HG03342 (cell line): ENCODE results near the gene NDUFB2.
A peak's percentile ranks its signal among the peaks of the same experiment; 100 is the strongest.
"Not testable (repeated sequence)": the region's sequence is repeated elsewhere in the genome, so short reads cannot be mapped to it uniquely, and the experiment has no call there.

Experiments
- ATAC-seq: cut with Tn5 transposase; IDR thresholded peaks from one replicate; pipeline ENCODE4 v1.9.1; 2021; ENCODE audit warnings: mild to moderate bottlenecking, moderate library complexity; ENCODE audit not compliant: unreplicated experiment

Gene NDUFB2

DNA sequence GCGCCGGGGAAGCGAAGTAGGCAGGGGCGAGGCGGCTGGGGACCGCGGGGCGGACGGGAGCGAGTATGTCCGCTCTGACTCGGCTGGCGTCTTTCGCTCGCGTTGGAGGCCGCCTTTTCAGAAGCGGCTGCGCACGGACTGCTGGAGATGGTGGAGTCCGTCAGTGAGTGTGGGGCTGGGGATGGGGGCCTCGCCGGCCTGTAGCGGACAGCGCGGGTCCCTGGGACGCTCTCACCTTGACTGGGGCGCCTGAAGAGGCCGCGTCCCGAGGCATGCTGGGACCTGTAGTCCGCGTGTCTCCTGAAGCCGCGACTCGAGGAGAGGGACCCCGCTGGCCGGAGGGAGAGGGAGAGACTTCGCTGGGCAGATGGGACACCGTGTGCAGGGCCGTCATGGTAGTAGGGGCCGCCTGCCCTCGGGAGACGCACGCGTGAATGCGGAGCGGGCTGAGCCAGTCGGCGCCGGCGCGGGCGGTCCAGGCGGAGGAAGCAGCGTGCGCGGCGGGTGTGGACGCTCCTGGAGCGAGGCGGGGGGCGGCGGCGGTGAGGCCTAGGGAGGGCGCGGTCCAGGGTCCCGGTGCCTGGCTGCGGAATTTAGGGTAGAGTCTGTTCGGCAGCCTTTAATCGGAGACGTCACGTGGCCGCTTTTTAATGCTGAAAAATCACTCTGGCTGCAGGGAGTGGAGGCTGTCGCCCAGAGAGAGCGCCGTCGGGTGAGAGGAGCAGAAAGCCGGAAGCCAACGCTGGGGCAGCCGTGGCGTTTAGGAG lies at the start of gene NDUFB2:
NDUFB2 (plus strand) TSS at position 29 of the 767 bp plus-strand sequence; CDS start at position 66, 37 bp downstream.
- peak; percentile 94 for ATAC-seq

DNA sequence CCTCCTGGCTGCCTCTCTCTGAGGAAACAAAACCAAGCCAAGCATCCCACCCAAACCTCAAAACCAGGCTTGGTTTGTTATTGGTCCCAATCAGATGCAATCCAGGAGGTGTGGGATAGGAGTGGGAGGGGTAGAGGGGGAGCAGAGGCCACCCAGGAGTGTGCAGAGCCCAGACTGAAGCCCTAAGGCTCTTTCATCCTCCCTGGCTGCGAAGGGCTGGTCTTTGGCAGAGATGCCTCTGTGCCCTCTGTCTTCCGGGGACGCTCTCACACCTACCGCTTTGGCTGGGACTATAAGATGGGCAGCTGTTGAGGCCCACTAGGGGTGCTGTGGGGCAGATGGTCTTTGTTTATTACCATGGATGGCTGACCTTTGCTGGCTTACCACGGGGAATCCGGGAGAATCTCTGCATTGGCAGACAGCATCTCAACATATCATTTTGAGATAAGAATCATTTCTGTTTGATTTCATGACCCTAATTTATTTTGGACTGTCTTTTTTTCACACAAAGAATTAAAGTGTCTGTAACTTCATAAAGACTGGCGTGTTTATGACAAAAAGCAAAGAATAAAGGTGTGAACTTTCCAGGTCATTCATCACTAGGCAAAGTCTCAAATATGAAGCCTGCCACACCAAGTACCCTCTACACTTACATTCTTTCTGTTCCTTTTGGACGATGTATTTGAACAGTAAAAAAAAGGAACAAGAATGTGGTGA lies 49.4 kb upstream of the NDUFB2 start:
- ATAC-seq = peak; percentile 79

DNA sequence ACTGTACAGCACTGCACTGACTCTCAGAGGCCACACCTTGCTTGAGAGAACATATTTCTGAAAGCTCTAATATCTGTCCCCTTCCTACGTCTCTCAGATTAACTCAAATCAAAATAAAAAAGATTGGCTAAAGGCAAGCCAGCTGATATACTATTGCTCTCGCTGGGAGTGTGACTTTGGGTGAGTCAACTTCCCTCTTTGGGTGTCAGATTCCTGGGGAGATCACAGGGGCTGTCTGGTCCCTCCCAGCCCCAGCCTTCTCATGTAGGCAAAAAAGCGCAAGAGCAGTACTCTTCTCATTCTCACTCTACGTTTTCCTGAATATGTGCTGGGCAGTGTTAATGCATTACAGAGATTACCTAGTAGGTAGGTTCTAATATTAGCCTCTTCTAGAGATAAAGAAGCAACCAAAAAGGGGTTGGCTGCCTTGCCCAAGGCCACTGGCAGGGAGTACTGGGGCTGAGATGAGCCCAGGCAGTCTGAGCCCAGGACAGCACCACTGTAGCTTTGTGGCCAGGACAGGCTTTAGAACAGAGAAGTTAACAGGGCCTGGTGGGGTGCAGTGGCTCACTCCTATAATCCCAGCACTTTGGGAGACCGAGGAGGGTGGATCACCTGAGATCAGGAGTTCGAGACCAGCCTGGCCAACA lies 46.8 kb upstream of the NDUFB2 start:
- ATAC-seq = no peak

DNA sequence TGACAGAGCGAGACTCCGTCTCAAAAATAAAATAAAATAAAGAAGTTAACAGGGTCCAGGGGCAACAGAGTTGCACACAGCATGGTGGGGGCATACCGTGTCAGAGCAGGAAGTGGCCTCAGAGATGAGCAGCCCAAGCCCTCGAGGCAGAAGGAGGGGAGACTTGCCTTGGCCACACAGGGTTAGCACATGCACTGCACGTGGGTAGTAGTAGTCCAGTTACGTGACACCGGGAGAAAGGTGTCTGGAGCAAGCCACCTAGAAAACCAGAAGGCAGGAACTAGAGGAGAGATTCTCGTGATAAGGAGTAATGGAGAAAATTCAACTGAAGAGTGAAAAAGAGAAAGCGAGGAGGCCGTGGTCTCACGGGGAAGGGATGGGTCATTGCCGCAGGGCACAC lies 46.1 kb upstream of the NDUFB2 start:
- ATAC-seq = no peak

DNA sequence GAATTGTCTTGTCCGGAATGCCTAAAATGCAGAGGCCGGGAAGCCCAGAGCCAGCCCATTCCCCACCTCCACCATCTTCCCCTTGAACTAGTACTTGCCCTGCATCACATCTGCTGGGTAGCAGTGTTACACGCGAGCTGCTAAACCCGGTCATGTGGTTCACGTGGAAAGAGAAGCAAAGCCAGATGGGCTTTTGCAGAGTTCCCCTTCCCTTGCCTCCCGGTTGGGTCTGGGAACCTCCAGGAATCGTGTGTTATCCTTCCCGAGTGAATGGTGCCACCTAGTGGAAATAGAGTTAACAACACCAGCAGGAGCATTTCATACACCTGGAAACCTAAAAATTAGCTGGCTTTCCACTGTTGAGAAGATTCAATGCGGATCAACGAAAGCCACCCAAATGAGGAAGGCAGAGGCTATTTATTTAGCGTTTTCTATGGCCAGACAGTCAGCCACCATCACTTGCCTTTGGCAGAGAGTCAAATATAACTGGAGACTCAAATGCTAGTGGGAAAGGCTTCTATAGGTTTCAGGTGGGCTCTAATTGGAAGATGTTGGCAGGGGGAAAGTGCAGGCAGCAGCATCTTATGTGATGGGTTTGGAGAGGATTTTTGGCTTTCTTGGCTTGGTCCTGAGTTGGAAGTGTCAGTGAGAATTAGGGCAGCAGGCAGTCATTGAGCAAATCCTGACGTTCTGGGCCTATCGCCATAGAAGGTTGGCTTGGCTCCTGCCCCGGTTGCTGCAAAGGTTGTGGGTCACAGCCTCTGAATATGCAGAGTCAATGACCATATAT lies 43.0 kb upstream of the NDUFB2 start:
- no peak for ATAC-seq

DNA sequence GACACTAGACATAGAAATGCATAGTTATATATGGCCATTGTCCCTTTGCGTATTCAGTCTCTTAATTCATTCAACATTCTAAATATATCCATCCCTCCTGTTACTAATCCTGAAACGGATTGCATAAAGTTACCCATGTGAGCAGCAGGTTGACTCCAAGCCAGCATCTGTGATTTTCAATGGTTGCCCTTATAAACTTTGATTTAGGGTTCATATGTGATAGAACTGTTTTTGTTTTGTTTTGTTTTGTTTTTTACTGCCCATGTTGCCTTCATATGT lies 42.5 kb upstream of the NDUFB2 start:
- ATAC-seq = no peak

DNA sequence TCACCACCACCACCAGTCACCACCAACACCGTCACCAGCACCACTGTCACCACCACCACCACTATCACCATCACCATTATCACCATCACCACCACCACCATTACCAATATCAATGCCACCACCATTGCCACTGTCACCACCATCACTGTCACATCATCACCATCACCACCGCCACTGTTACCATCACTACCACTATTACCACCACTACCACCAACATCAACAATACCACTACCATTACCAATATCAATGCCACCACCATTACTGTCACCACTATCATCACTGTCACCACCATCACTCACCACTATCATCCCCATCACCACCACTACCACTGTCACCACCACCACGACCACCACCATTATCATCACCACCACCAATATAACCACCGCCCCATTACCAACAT lies 41.8 kb upstream of the NDUFB2 start:
- no peak for ATAC-seq

DNA sequence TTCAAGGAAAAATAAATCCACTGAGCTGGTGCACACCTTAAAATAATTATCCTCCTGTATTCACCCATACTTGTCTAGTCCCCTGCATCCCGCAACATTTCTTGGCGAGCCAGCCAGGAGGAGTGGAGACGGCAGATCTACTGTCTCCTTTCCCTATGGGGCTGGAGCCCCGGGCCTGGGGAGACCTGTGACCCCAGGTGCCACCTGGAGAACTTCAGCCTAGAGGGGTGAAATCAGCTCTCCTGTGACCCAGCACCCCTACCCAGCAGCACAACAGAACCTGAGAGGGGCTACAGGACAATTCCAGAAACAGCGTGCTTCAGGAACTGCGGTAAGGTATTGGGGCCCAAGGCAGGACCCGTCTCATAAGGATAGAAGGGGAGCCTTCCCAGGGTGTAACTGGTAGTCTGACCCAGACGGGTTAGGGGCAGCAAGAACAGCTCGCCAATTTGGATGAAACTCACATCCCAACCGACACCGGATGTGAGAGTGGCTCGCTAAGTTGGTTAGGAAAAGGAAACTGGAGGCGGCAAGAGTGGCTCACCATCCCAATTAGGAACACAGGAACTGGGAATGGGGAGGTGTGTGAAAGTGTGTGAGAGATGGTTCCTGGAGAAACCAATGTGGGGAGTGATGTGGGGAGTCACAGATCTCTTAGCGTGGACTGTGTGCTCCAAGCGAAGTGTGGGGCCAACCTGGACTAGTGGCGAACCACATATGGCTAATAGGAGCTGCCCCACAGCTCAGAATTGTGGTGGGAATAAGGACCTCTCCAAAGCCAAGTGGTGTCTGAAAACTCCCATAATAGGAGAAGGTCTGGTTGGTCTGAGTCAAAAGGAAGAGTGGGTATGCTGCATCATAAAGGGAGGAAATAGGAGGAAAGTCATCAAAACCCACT lies 40.7 kb upstream of the NDUFB2 start:
- no peak for ATAC-seq

DNA sequence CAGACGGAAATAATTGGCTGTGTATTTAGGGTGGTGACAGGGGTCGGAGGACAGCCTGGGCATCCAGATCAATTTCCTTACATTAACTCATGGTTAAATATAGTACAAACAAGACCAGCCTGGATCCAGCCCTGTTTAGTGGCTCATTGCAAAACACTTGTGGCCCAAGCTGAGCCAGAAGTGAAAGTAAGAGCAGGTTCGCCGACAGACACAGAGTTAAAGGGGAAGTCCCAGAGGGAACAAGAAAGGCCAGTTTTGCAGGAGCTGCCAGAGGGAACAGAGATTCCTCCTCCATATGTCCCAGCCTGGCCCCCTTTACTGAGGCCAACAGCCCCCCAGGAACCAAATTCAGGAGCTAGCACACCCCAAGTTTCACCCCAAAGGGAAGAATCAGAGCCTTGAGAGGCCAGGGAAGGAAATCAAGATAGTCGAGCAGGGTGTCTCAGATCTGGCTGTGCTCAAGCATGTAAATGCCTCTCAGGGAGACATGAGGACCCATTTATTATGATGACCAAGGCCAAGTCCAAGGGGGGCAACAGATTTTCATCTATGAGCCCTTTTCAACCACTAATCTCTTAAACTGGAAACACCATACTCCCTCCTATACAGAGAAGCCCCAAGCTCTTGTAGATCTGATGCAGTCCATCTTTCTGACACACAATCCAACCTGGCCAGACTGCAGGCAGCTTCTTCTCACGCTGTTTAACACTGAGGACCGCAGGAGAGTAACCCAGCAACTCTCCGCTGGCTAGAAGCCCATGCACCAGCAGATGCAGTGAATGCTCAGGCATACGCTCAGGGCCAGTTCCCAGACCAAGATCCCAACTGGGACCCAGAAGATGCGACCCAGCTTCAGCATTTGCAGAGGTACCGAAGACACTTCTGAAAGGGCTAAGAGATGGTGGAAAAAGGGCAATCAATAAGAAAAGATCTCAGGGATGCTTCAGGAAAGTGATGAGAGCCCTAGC lies 39.7 kb upstream of the NDUFB2 start:
- ATAC-seq = peak; percentile 92

DNA sequence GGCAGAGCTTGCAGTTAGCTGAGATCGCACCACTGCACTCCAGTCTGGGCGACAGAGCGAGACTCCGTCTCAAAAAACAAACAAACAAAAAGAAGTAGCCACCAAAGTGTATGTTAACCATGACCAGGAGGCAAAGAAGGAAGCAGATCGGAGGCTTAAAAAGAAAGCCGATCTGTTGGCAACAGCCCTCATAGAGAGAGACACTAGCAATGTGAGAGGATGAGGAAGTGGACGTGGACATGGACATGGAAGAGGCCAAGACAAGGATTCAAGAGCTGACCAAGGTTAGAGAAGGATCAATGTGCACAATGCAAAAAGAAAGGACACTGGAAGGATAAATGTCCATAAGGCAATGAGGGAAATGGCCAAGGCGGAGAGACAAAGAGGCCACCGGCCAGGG lies 38.6 kb upstream of the NDUFB2 start:
- no peak for ATAC-seq

DNA sequence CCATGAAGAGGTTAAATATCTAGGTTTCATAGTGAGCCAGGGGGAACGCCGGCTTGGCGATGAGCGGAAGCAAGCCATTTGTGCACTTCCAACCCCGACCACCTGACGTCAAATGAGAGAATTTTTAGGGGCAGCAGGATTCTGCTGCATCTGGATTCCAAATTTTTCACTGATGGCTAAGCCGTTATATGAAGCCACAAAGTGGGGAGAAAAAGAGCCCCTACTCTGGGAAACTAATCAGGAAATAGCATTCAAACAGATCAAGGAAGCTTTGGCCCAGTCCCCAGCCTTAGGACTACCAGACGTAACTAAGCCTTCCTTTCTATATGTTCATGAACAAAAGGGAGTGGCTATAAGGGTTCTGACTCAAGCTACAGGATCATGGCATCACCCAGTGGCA lies 36.7 kb upstream of the NDUFB2 start:
- no peak for ATAC-seq

DNA sequence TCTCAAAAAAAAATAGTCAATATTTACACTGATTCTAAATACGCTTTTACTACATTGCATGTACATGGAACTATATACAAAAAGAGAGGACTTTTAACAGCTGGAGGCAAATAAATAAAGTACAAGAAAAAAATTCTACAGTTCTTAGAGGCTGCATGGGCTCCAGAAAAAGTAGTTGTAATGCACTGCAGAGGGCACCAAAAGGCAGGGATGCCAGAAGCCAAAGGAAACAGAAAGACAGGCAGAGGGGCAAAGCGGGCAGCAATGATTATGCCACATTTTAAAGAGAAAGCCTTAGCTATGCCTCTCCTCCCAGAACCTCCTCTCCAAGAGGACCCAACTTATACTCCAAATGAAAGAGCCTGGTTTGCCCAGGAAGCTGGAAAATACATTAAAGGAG lies 35.4 kb upstream of the NDUFB2 start:
- ATAC-seq = no peak

DNA sequence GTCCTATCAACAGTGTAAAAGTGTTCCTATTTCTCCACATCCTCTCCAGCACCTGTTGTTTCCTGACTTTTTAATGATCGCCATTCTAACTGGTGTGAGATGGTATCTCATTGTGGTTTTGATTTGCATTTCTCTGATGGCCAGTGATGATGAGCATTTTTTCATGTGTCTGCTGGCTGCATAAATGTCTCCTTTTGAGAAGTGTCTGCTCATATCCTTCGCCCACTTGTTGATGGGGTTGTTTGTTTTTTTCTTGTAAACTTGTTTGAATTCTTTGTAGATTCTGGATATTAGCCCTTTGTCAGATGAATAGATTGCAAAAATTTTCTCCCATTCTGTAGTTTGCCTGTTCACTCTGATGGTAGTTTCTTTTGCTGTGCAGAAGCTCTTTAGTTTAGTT lies 33.6 kb upstream of the NDUFB2 start:
- not testable (repeated sequence) for ATAC-seq

DNA sequence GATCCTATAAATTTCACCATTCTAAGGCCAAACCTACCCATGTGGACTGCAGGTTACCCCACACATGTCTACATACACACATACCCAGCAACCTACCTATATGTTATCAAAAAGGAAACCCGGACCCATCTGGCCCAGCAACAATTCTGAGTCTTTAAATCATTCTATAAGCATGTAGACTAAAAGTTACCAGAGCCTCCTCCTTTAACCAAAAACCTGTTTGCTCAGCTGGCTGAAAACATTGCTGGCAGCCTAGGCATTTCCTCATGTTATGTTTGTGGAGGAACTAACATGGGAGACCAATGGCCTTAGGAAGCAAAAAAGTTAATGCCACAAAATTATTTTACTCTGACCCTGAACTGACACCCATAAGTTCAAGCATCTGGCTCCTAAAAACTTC lies 29.0 kb upstream of the NDUFB2 start:
- no peak for ATAC-seq

DNA sequence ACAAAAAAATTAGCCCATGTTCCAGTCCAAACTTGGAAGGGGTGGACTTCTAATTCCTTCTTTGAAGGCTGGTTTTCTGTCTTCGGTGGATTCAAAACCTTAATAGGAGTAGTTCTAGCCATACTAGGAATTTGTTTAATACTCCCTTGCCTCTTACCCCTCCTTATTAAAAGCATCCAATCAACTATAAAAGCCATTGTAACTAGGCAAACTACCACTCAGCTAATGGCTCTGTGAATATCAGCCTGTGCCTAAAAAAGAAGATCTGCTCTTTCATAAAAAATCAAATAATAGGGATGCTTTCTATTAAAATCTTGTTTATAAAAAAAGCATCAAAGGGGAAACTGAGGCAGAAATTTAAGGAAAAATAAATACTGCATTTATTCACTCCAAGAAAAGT lies 27.9 kb upstream of the NDUFB2 start:
- no peak for ATAC-seq

DNA sequence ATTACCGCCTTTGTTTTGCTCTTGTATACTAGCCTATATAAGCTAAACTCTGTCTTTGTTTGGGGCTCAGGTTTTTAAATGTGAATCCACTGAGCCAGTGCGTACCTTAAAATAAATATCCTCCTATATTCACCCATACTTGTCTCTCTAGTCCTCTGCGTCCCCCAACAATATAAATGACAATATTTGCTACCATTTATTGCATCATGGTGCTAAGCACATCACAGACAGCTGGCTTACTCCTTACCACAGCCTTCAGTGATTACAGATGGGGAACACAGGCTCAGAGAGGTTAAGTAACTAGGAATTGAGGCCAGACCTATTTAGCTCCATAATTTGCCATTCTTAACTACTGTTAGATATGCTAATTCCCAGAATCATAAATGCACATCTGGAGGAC lies 27.2 kb upstream of the NDUFB2 start:
- ATAC-seq = no peak

DNA sequence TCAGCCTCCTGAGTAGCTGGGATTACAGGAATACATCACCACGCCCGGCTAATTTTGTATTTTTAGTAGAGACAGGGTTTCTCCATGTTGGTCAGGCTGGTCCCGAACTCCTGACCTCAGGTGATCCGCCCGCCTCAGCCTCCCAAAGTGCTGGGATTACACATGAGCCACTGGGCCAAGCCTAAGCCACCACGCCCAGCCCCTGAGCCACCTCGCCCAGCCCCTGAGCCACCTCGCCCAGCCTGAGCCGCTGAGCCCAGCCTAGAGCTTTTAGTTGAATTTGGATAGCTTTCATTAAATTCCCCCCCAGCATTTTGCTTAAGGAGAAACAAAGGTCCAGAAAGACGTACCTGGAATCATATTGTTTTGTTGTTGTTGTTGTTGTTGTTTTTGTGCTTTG lies 26.6 kb upstream of the NDUFB2 start:
- not testable (repeated sequence) for ATAC-seq

DNA sequence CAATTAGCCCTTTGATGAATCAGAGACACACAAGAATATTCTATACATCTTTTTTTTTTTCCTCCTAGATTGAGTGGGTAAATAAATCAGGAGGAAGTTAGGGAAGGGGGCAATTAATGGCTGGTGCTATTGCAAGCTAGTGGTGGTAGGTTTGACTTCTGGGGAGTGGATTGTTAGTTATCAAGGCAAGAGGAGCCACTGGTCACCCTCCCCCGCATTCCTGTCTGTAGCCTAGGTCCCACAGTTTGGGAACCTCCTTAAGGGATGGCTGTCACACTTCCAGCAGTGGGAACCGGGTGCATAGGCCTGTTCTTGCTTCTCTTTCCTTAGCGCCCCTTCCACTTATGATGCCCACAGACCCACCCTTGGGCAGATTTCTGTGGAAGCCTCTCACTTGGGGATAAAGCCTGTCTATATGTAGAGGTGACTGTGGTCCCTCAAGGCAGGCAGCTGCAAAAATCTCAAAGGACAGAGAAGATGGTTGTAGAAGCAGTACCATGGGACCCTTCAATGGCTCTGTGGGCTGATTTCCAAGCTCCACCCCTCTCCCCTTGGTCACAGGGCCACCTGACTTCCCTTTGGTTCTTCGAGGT lies 26.1 kb upstream of the NDUFB2 start:
- no peak for ATAC-seq

DNA sequence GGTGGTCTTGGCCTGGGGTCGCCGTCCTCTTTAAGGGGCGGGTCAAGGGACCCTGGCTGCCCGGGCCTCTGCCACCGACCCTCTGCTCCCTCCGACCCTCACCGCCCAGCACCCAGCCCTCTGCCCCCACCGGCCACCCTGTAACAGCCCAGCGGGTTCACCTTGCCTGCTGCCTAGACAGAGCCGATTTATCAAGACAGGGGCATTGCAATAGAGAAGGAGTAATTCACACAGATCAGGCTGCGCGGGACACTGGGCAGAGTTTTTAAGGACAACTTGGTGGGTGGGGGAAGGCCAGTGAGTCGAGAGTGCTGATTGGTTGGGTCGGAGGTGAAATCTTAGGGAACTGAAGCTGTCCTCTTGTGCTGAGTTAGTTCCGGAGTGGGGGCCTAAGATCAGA lies 24.5 kb upstream of the NDUFB2 start:
- no peak for ATAC-seq
